ENCODE results near the gene PRSS12.

Gene PRSS12

DNA sequence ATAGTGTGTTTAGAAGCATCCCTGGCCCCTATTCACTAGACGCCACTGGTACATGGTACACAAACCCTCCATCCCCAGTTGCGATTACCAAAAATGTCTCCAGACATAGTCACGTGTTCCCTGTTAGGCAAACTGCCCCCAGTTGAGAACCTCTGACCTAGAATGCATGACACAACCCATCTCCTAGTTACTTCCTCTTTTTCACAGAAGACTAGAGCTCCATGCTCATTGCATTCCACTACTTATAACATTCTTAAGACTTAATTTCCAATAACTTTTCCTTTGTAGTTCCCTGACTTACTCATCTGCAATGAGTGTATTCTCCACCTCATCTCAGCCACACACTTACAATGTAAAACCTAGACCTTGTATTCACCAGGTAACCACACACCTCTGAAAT is 68.6 kb downstream of the PRSS12 start:
- no peak for ATAC-seq
- TF ChIP-seq TOX (CRISPR knock-in tag; IDR thresholded peaks at IDR 0.05; ENCODE audit: borderline replicate concordance) (no peak), ZNF565 (CRISPR knock-in tag; conservative IDR thresholded peaks at IDR 0.05; ENCODE audit: low read depth) (no peak), ZNF70 (CRISPR knock-in tag; IDR thresholded peaks at IDR 0.05) (no peak)
- TF ChIP-seq, protein P1, sequence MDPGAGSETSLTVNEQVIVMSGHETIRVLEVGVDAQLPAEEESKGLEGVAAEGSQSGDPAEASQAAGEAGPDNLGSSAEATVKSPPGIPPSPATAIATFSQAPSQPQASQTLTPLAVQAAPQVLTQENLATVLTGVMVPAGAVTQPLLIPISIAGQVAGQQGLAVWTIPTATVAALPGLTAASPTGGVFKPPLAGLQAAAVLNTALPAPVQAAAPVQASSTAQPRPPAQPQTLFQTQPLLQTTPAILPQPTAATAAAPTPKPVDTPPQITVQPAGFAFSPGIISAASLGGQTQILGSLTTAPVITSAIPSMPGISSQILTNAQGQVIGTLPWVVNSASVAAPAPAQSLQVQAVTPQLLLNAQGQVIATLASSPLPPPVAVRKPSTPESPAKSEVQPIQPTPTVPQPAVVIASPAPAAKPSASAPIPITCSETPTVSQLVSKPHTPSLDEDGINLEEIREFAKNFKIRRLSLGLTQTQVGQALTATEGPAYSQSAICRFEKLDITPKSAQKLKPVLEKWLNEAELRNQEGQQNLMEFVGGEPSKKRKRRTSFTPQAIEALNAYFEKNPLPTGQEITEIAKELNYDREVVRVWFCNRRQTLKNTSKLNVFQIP (CRISPR knock-in tag; IDR thresholded peaks at IDR 0.05; ENCODE audit: borderline replicate concordance, low read depth), result no peak

DNA sequence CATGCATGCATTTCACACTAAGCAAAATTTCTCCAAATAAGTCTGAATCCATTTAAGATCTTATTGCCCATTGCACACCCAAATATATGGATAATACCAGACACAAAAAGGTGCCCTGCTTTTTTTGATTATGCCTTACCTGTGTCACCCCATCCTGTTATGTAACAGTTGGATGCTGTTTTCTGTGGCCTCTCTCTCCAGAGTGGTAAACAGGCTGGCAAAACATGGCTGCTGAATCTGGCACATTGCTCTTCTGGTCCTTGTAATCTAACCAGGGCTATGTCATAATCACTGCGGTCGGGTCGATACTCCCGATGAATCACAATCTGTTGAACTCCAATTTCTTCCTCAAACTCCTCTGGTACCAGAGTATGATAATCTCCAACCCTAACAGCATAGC is 70.1 kb downstream of the PRSS12 start:
- ATAC-seq, result peak; percentile 6; the same call in 2 of the 3 replicates
- TF ChIP-seq OSR1 (CRISPR knock-in tag; IDR thresholded peaks at IDR 0.05), result no peak
- no peak for TF ChIP-seq CSDC2 (CRISPR knock-in tag; IDR thresholded peaks at IDR 0.05)
- no peak for TF ChIP-seq ZFP3 (CRISPR knock-in tag; IDR thresholded peaks at IDR 0.05)
- TF ChIP-seq, protein P1 (CRISPR knock-in tag; IDR thresholded peaks at IDR 0.05; ENCODE audit: borderline replicate concordance, low read depth), result no peak
- no peak for TF ChIP-seq ZFP30 (CRISPR knock-in tag; IDR thresholded peaks at IDR 0.05)
- no peak for TF ChIP-seq BACH2 (CRISPR knock-in tag; IDR thresholded peaks at IDR 0.05; ENCODE audit: borderline replicate concordance)
- TF ChIP-seq ZNF565 (CRISPR knock-in tag; conservative IDR thresholded peaks at IDR 0.05; ENCODE audit: low read depth), result no peak
- TF ChIP-seq CREB5 (CRISPR knock-in tag; IDR thresholded peaks at IDR 0.05; ENCODE audit: low read depth), result no peak
- no peak for TF ChIP-seq PATZ1 (CRISPR knock-in tag; IDR thresholded peaks at IDR 0.05; ENCODE audit: borderline replicate concordance)
- TF ChIP-seq PPARA (CRISPR knock-in tag; IDR thresholded peaks at IDR 0.05; ENCODE audit: borderline replicate concordance), result no peak

DNA sequence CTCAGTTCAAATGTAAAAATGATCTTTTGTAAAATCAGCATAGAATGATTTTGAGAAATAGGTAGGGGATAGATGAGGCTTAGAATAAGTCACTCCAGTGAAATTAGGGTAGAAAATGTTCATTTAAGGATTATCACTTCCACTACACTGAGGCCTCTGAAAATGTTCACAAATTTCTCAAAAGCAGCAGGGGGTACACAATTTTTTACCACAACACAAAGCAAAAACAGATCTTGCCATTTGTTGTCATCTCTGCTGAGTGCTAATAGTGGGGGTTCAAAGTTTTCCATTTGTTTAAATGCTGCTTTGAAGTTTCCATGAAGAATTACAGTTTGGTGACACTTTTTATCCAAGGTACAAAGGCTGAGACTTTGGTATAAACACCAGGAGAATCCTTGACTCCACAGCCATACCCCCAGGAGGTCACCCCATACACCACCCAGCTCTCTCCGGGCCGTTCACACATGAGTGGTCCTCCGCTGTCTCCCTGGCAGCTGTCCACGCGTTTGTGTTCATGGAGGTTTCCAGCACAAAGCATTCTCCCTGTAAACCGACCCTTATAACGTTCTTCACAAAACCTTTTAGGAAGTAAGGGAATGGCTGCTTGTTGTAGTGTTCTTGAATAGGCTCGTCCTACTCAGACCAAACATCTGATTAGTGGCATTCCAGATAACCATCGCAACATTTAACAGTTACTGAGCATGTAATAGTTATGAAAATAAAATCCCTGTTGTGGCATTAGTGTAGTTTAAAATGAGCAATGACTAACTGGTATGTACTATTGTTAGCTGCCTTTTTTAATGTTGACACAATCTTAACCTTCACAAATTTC is 71.0 kb downstream of the PRSS12 start:
- peak; percentile 11 for ATAC-seq
- TF ChIP-seq PATZ1 (CRISPR knock-in tag; IDR thresholded peaks at IDR 0.05; ENCODE audit: borderline replicate concordance), result no peak
- no peak for TF ChIP-seq ZNF8 (CRISPR knock-in tag; IDR thresholded peaks at IDR 0.05)
- TF ChIP-seq CSDC2 (CRISPR knock-in tag; IDR thresholded peaks at IDR 0.05), result no peak

- TF ChIP-seq ZNF8 (CRISPR knock-in tag; IDR thresholded peaks at IDR 0.05) (peak; percentile 26; the same call in 1 of the 2 replicates), TOX (CRISPR knock-in tag; IDR thresholded peaks at IDR 0.05; ENCODE audit: borderline replicate concordance) (no peak), CSDC2 (CRISPR knock-in tag; IDR thresholded peaks at IDR 0.05) (peak; percentile 15; the same call in 1 of the 2 replicates)
- peak; percentile 51 for ATAC-seq
These were observed 72.1 kb downstream of the PRSS12 start for GRCh38 chr4:118280501-118281218.

DNA sequence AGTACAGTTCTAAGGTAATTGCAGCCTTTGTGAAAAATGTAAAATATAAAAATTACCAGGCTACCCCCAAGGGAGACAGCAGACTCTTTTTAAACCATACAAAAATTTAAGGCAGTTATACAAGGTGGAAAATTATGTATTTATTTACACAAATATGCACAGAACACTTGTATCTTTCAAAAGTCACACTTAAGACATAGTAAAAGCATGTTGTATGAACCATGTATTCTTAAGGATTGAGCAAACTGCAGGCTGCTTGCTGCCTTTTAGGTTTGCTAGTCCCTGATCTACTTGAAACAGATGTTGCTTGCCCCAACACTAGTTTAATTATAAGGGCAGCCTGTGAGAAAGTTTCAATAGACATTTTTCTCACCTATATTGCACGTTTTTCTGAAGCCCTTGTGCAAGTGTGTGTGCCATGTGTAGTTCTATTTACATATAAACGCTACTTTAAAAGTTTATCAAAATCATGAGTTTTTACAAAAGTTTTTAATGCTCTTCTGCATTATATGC is 72.8 kb downstream of the PRSS12 start:
- TF ChIP-seq, protein P1 (CRISPR knock-in tag; IDR thresholded peaks at IDR 0.05; ENCODE audit: borderline replicate concordance, low read depth), result no peak
- TF ChIP-seq ZNF70 (CRISPR knock-in tag; IDR thresholded peaks at IDR 0.05), result no peak
- no peak for TF ChIP-seq BACH2 (CRISPR knock-in tag; IDR thresholded peaks at IDR 0.05; ENCODE audit: borderline replicate concordance)
- TF ChIP-seq RARB (CRISPR knock-in tag; IDR thresholded peaks at IDR 0.05), result no peak
- TF ChIP-seq OSR1 (CRISPR knock-in tag; IDR thresholded peaks at IDR 0.05), result no peak
- TF ChIP-seq TCF4 (CRISPR knock-in tag; IDR thresholded peaks at IDR 0.05; ENCODE audit: borderline replicate concordance), result no peak
- TF ChIP-seq ZC3H10 (CRISPR knock-in tag; IDR thresholded peaks at IDR 0.05), result no peak
- ATAC-seq, result no peak
